PC-9 (cell line): Measurements from ENCODE around the gene TRAF2.

Experiments used
- EZH2 ChIP-seq: fragments of 200-600 bp; sonication (generic); IDR thresholded peaks from 2 replicates; pipeline ENCODE4 v1.8.0; 2017; ENCODE audit warnings: antibody characterized with exemption, low read depth
- TF ChIP-seq, protein P1 (sequence below): fragments of 200-600 bp; sonication (generic); conservative IDR thresholded peaks from 2 replicates; pipeline ENCODE4 v1.6.1; 2017; ENCODE audit warnings: mixed run types, antibody characterized with exemption, mild to moderate bottlenecking, moderate library complexity

DNA sequence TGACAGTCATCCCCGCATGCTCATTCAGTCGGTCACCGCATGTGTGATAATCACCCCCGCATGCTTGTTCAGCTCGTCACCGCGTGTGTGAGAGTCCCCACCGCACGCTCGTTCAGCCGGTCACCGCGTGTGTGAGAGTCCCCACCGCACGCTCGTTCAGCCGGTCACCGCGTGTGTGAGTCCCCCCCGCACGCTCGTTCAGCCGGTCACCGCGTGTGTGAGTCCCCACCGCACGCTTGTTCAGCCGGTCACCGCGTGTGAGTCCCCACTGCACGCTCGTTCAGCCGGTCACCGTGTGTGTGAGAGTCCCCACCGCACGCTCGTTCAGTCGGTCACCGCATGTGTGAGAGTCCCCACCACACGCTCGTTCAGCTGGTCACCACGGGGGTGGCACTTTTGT is 3.5 kb downstream of the TRAF2 start:
- TF ChIP-seq, protein P1, sequence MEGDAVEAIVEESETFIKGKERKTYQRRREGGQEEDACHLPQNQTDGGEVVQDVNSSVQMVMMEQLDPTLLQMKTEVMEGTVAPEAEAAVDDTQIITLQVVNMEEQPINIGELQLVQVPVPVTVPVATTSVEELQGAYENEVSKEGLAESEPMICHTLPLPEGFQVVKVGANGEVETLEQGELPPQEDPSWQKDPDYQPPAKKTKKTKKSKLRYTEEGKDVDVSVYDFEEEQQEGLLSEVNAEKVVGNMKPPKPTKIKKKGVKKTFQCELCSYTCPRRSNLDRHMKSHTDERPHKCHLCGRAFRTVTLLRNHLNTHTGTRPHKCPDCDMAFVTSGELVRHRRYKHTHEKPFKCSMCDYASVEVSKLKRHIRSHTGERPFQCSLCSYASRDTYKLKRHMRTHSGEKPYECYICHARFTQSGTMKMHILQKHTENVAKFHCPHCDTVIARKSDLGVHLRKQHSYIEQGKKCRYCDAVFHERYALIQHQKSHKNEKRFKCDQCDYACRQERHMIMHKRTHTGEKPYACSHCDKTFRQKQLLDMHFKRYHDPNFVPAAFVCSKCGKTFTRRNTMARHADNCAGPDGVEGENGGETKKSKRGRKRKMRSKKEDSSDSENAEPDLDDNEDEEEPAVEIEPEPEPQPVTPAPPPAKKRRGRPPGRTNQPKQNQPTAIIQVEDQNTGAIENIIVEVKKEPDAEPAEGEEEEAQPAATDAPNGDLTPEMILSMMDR: no peak
- no peak for TF ChIP-seq EZH2
